OCI-LY7 (cell line): Measurements from ENCODE around the gene CTAG1A.
"Not testable (repeated sequence)": the region's sequence is repeated elsewhere in the genome, so short reads cannot be mapped to it uniquely, and the experiment has no call there.

ENCODE experiments used
- EZH2phosphoT487 ChIP-seq: fragments of 200-600 bp; sonication (generic); IDR thresholded peaks from 2 replicates; pipeline ENCODE4 v1.6.1; 2018; ENCODE audit warnings: low read depth, borderline replicate concordance, mild to moderate bottlenecking, mixed run types, antibody characterized with exemption, low read length, moderate library complexity, mixed read lengths
- TF ChIP-seq, protein P1 (sequence below): fragments of 200-600 bp; sonication (generic); conservative IDR thresholded peaks from 2 replicates; pipeline ENCODE4 v1.5.1; 2014; ENCODE audit warnings: mild to moderate bottlenecking, antibody characterized with exemption, low read length, moderate library complexity, mixed read lengths

GRCh38 chrX:154573061-154573460 is 11.9 kb upstream of the CTAG1A start:
- TF ChIP-seq, protein P1, sequence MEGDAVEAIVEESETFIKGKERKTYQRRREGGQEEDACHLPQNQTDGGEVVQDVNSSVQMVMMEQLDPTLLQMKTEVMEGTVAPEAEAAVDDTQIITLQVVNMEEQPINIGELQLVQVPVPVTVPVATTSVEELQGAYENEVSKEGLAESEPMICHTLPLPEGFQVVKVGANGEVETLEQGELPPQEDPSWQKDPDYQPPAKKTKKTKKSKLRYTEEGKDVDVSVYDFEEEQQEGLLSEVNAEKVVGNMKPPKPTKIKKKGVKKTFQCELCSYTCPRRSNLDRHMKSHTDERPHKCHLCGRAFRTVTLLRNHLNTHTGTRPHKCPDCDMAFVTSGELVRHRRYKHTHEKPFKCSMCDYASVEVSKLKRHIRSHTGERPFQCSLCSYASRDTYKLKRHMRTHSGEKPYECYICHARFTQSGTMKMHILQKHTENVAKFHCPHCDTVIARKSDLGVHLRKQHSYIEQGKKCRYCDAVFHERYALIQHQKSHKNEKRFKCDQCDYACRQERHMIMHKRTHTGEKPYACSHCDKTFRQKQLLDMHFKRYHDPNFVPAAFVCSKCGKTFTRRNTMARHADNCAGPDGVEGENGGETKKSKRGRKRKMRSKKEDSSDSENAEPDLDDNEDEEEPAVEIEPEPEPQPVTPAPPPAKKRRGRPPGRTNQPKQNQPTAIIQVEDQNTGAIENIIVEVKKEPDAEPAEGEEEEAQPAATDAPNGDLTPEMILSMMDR: not testable (repeated sequence)
- TF ChIP-seq EZH2phosphoT487: not testable (repeated sequence)
